GM21723 (cell line): ENCODE results near the gene GNA14.
"Not testable (repeated sequence)": the region's sequence is repeated elsewhere in the genome, so short reads cannot be mapped to it uniquely, and the experiment has no call there.

ENCODE experiments used
- ATAC-seq: cut with Tn5 transposase; IDR thresholded peaks from one replicate; pipeline ENCODE4 v1.9.1; 2021; ENCODE audit warnings: mild to moderate bottlenecking, moderate library complexity; ENCODE audit not compliant: unreplicated experiment

GNA14 gene

GRCh38 chr9:77648234-77649108, at the start of gene GNA14:
Gene GNA14 (minus strand): TSS chr9:77648322. CDS start chr9:77647793, 529 bp downstream.
- ATAC-seq: no peak

DNA sequence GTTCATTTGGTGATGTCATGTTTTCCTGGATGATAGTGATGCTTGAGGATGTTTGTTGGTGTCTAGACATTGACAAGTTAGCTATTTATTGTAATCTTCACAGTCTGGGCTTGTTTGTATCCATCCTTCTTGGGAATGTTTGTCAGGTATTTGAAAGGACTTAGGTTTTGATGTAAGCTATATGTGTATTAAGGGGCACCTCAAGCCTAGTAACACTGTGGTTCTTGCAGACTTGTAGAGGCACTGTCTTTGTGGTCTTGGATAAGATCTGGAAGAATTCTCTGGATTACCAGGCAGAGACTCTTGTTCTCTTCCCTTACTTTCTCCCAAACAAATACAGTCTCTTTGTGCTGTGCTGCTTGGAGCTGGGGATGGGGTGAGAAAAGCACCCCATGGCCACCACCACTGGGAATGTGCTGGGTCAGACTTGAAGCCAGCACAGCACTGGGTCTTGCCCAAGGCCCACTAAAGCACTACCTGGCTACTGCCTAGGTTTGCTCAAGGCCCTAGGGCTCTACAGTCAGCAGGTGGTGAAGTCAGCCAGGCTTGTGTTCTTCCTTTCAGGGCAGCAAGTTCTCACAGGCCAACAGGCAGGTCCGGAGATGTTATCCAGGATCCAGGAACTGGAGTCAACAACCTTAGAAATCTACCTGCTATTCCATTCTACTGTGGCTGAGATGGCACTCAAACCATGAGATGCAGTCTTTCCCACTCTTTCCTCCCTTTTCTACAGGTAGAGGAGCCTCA, 49.3 kb upstream of the GNA14 start:
- ATAC-seq: no peak

DNA sequence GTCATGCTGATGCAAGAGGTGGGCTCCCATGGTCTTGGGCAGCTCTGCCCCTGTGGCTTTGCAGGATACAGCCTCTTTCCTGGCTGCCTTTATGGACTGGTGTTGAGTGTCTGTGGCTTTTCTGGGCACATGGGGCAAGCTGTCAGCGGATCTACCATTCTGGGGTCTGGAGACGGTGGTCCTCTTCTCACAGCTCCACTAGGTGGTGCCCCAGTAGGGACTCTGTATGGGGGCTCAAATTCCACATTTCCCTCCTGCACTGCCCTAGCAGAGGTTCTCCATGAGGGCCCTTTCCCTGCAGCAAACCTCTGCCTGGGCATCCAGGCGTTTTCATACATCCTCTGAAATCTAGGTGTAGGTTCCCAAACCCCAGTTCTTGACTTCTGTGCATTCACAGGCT, 42.6 kb upstream of the GNA14 start:
- ATAC-seq: not testable (repeated sequence)

- not testable (repeated sequence) for ATAC-seq
Measured at GRCh38 chr9:77690119-77690518, 42.0 kb upstream of the GNA14 start.

DNA sequence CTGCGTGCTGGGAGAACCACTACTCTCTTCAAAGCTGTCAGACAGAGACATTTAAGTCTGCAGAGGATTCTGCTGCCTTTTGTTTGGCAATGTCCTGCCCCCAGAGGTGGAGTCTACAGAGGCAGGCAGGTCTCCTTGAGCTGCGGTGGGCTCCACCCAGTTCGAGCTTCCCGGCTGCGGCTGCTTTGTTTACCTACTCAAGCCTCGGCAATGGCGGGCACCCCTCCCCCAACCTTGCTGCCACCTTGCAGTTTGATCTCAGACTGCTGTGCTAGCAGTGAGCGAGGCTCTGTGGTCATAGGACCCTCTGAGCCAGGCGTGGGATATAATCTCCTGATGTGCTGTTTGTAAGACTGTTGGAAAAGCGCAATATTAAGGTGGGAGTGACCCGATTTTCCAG, 39.6 kb upstream of the GNA14 start:
- ATAC-seq: not testable (repeated sequence)

DNA sequence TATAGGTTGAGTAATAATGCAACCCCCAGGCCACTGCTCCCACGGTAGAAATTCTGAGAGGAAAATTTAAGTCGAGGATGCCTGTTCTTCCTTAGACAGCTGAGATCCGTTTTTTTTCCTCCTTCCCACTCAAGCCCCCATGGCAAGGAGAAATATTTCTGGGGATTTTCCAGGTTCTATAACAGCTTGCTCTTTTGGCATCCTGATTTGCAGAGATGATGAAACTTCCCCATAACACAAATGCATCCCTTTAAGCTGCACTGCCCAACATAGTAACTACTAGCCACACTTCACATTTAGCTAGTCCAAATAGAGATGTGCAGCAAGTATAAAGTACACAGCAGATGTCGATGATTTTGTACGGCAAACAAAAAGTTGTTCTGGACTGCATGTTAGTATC, 32.5 kb upstream of the GNA14 start:
- ATAC-seq: no peak

DNA sequence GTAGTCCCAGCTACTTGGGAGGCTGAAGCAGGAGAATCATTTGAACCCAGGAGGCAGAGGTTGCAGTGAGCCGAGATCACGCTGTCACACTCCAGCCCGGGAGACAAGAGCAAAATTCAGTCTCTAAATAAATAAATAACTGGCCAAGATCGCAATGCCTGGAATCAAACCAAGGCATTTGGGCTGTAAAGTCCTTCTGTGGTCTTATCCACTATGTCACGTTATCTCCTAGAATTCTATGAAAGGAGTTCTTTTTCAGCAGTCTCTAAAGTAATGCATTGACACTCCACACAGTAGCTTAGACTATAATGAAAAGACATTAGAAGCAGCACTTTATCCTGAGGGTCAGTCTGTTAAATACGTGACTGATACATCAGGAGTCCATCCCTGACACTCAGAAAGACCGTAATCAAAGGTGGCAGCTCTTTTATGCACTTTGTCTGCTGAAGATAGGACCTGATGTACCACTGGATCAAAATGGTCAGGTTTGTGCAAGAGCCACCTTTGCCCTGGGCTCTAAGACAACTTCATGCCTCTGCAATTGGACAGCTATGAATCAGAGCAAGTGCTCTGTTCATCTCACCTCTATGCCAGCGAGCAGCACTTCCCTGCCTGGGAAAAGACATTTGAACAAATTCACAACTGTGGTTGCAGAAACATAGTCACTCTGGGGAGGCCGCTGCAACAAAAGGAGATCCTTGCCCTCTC, 31.7 kb upstream of the GNA14 start:
- no peak for ATAC-seq

DNA sequence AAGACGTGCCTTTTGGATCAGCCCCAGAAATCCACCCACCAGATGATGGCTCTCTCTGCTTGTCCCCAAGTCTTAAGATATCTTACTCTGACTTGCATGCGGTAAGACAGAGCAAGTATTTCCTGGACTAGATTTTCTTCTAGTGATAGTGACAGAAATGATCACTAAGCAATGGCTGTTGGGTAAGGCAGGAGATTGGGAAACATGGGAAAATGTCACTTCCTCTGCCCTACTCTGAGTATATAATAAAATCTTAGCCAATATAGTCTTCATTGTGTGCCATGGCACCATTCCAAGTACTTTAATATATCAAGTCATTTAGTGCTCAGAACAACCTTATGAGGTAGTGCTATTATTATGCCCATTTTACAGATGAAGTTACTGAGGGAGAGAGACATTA, 31.0 kb upstream of the GNA14 start:
- ATAC-seq: no peak

DNA sequence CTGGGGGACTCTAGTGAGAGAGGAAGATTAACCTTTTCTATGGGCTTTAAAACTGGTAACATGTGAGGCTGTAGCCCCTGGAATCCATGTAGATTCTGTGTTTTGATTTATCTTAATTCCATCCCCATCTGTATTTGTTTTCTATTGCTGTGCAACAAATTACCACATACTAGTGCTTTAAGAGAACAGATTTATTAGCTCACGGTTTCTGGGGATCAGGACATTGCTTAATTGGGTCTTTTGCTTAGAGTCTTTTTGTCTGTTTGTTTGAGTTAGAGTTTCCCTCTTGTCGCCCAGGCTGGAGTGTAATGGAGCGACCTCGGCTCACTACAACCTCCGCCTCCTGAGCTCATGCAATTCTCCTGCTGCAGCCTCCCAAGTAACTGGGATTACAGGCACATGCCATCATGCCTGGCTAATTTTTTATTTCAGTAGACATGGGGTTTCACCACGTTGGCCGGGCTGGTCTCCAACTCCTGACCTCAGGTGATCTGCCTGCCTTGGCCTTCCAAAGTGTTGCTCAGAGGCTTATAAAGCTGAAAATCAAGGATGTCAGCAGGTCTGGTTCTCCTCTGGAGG, 29.9 kb upstream of the GNA14 start:
- no peak for ATAC-seq

DNA sequence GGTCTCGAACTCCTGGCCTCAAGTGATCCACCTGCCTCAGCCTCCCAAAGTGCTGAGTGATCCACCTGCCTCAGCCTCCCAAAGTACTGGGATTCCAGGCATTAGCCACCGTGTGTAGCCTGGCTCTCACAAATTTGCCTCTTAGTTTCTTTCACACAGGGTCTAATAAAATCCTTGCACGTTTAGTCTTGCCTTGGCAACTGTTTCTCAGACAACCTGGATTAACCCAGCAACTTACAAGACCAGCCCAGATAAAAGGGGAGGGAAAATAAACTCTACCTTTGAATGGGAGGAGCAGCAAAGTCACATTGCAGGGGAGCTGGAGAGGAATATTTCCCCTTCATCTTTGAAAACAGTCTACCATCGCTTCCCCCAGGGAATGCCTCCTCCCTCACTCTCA, 29.3 kb upstream of the GNA14 start:
- ATAC-seq: no peak

GRCh38 chr9:77673941-77674791, 26.0 kb upstream of the GNA14 start:
- ATAC-seq: no peak

GRCh38 chr9:77672183-77672582, 24.1 kb upstream of the GNA14 start:
- ATAC-seq: no peak

- no peak for ATAC-seq
Measured at GRCh38 chr9:77667151-77667550, 19.0 kb upstream of the GNA14 start.

DNA sequence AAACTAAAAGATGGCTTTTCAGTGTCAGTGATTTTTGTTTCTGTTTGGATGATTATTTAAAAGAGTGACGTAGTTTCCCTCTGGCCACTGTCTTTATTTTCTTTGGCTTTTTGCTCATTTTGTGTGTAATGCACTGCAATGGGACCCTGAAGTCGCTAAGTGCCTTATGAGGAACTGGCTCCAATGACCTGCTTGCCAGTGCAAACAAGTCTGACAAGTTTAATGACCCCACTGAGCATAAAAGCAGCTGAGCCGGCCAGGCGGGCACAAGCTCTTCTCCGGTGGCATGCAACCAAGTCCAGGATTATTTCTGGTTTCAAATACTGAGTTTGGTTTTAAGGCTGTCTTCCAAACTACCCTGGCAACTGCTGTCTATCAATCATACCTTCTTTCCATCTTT, 15.6 kb upstream of the GNA14 start:
- ATAC-seq: no peak

GRCh38 chr9:77661566-77662085, 13.5 kb upstream of the GNA14 start:
- ATAC-seq: no peak

DNA sequence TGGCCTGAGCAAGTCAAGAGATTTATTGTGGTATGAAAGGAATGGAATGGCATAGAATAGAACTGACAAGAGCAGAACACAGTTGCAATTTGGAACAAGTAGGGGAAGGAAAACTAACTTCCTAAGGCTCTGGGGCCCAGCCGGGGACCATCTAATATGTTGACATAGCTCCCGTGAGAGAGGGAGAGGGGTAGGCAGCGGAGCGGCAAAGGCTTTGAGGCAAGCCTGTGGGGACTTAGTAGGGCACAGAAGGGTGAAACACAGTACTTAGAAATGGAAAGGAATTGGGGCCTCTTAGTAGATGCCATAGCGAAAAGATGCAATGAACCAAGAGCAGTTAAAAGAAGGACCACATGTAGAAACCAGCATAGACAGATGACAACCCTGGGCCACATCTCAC, 11.8 kb upstream of the GNA14 start:
- no peak for ATAC-seq

- ATAC-seq: no peak
Measured at GRCh38 chr9:77651203-77651602, 3.1 kb upstream of the GNA14 start.

GRCh38 chr9:77649109-77649812, 1.1 kb upstream of the GNA14 start:
- no peak for ATAC-seq
